Liver (tissue), 9 donors: Measurements from ENCODE around the gene HIF1AN. TPM values are rescaled to one million over a fixed set of nuclear protein-coding genes. Genes with fewer than 3 reads are reported as not detected.

Experiments
- DNase-seq: peaks from one replicate; pipeline ENCODE4 v3.0.0-alpha.2; 2017; ENCODE audit warnings: low spot score
- H3K27ac ChIP-seq, 2 donors: one replicate each; pipeline ENCODE4 v1.7.0; 2013; ENCODE audit warnings: inconsistent platforms in 2 of 2, low read length in 2 of 2, control low read depth in 1 of 2, low read depth in 1 of 2, mild to moderate bottlenecking in 1 of 2
- H3K27me3 ChIP-seq, 4 donors: one replicate each; pipeline versions ENCODE4 v1.6.1 to v1.7.0; 2013; ENCODE audit warnings: low read length in 3 of 4, inconsistent platforms in 1 of 4, mild to moderate bottlenecking in 1 of 4, moderate library complexity in 1 of 4; ENCODE audit not compliant: control insufficient read depth in 4 of 4, insufficient read depth in 4 of 4
- H3K36me3 ChIP-seq, 4 donors: one replicate each; pipeline versions ENCODE4 v1.6.1 to v1.7.0; 2013; ENCODE audit warnings: low read length in 3 of 4, mild to moderate bottlenecking in 3 of 4, low read depth in 1 of 4, moderate library complexity in 1 of 4; ENCODE audit not compliant: control insufficient read depth in 4 of 4, insufficient read depth in 3 of 4
- H3K4me1 ChIP-seq, 4 donors: one replicate each; pipeline versions ENCODE4 v1.6.1 to v1.7.0; 2013; ENCODE audit warnings: low read length in 3 of 4, mild to moderate bottlenecking in 3 of 4, moderate library complexity in 1 of 4; ENCODE audit not compliant: control insufficient read depth in 4 of 4, insufficient read depth in 4 of 4
- H3K4me3 ChIP-seq, 3 donors: one replicate each; pipeline versions ENCODE4 v1.6.1 to v1.7.0; 2013; ENCODE audit warnings: low read length in 3 of 3, control low read depth in 1 of 3, low read depth in 1 of 3, mild to moderate bottlenecking in 1 of 3
- H3K9ac ChIP-seq, 2 donors: one replicate each; pipeline ENCODE4 v1.7.0; 2013; ENCODE audit warnings: low read length in 2 of 2, mild to moderate bottlenecking in 2 of 2, moderate library complexity in 2 of 2, control low read depth in 1 of 2, low read depth in 1 of 2
- H3K9me3 ChIP-seq, 4 donors: one replicate each; pipeline versions ENCODE4 v1.6.1 to v1.7.0; 2013; ENCODE audit warnings: low read length in 3 of 4; ENCODE audit not compliant: control insufficient read depth in 4 of 4
- CTCF ChIP-seq: fragments of 150-350 bp; IDR thresholded peaks from 2 replicates; pipeline ENCODE4 v1.5.1; 2017; ENCODE audit warnings: improper control_type of control experiment, low read depth, low read length; ENCODE audit not compliant: missing input control
- EGR1 ChIP-seq, 2 donors: IDR thresholded peaks; 2 replicates each; pipeline ENCODE4 v1.6.1; 2016 to 2018; ENCODE audit warnings: antibody characterized with exemption in 2 of 2, low read depth in 2 of 2
- FOXA1 ChIP-seq: IDR thresholded peaks from 2 replicates; pipeline ENCODE4 v1.6.1; 2016; ENCODE audit warnings: antibody characterized with exemption
- FOXA2 ChIP-seq: IDR thresholded peaks from 2 replicates; pipeline ENCODE4 v1.6.1; 2016; ENCODE audit warnings: antibody characterized with exemption
- GABPA ChIP-seq, 2 donors: IDR thresholded peaks in 1 of 2; conservative IDR thresholded peaks in 1 of 2; 2 replicates each; pipeline ENCODE4 v1.6.1; 2016; ENCODE audit warnings: antibody characterized with exemption in 2 of 2, mild to moderate bottlenecking in 1 of 2, moderate library complexity in 1 of 2
- HNF4A ChIP-seq, 2 donors: conservative IDR thresholded peaks; 2 replicates each; pipeline ENCODE4 v1.6.1; 2016; ENCODE audit warnings: antibody characterized with exemption in 2 of 2, mild to moderate bottlenecking in 2 of 2
- JUND ChIP-seq, 2 donors: IDR thresholded peaks; 2 replicates each; pipeline ENCODE4 v1.6.1; 2016; ENCODE audit warnings: antibody characterized with exemption in 2 of 2
- MAX ChIP-seq: IDR thresholded peaks from 2 replicates; pipeline ENCODE4 v1.6.1; 2016; ENCODE audit warnings: antibody characterized with exemption
- NR2F2 ChIP-seq: IDR thresholded peaks from 2 replicates; pipeline ENCODE4 v1.6.1; 2016; ENCODE audit warnings: antibody characterized with exemption
- REST ChIP-seq: IDR thresholded peaks from 2 replicates; pipeline ENCODE4 v1.6.1; 2016; ENCODE audit warnings: antibody characterized with exemption, mild to moderate bottlenecking
- RXRA ChIP-seq, 2 donors: IDR thresholded peaks; 2 replicates each; pipeline ENCODE4 v1.6.1; 2017 to 2018; ENCODE audit warnings: antibody characterized with exemption in 2 of 2, mild to moderate bottlenecking in 1 of 2
- SP1 ChIP-seq: IDR thresholded peaks from 2 replicates; pipeline ENCODE4 v1.6.1; 2018; ENCODE audit warnings: antibody characterized with exemption, mild to moderate bottlenecking
- TAF1 ChIP-seq: conservative IDR thresholded peaks from 2 replicates; pipeline ENCODE4 v1.6.1; 2016; ENCODE audit warnings: antibody characterized with exemption, mild to moderate bottlenecking
- YY1 ChIP-seq: IDR thresholded peaks from 2 replicates; pipeline ENCODE4 v1.6.1; 2016; ENCODE audit warnings: antibody characterized with exemption, mild to moderate bottlenecking
- ZBTB33 ChIP-seq: IDR thresholded peaks from 2 replicates; pipeline ENCODE4 v1.6.1; 2016; ENCODE audit warnings: antibody characterized with exemption
- WGBS: extraction: QIAGEN DNeasy Blood & Tissue Kit; methylation state at CpG from one replicate; pipeline ENCODE4 v1.1.7; 2013; 5-methylcytosine and 5-hydroxymethylcytosine counted together
- polyA plus RNA-seq, 2 donors: library from polyadenylated mRNA; stranded (reverse) in 1 of 2; unstranded in 1 of 2; fragments of 200-250 nt in 1 of 2; fragments of >200 nt in 1 of 2; fragmentation: Nextera tagmentation in 1 of 2; extraction: Ambion mirVana in 1 of 2; gene quantifications; one replicate each; pipeline versions ENCODE4 v1.2.1 to v1.2.3, GENCODE V29; 2013 to 2015
- total RNA-seq, 2 donors: library from RNA; depleted of rRNA; stranded (reverse); fragments of >200 nt; gene quantifications; one replicate each; pipeline ENCODE4 v1.2.3, GENCODE V29; 2014
- donor health status: healthy.
- donor health status: healthy.
- donor health status: healthy.
- donor health status: healthy.
- donor health status: healthy.

Gene HIF1AN
- total and polyA plus RNA-seq, 4 donors: 4.6 to 10.7 (median 7.5) TPM

- no peak for DNase-seq
- H3K4me3 ChIP-seq: no peak overlapping the region
- no peak overlapping the region for H3K9ac ChIP-seq
- WGBS: 97% methylated on average over 5 of the region's 5 CpGs
- peaks cover 3 to 22% (median 9%) of the 10 kb centered on the region in 4 donors for H3K36me3 ChIP-seq
- TF ChIP-seq JUND (IDR thresholded peaks at IDR 0.05) (no peak), CTCF (no peak), EGR1 (IDR thresholded peaks at IDR 0.05; ENCODE audit: low read depth in 2 of 2) (no peak), GABPA (IDR thresholded peaks at IDR 0.05 in 1 of 2, conservative IDR thresholded peaks at IDR 0.05 in 1 of 2) (no peak), YY1 (no peak), HNF4A (conservative IDR thresholded peaks at IDR 0.05) (no peak), FOXA2 (no peak), RXRA (IDR thresholded peaks at IDR 0.05) (no peak), ZBTB33 (no peak), TAF1 (no peak), MAX (no peak), FOXA1 (no peak)
- H3K4me1 ChIP-seq: no peaks in the 10 kb centered on the region
- no peaks in the 10 kb centered on the region for H3K27me3 ChIP-seq
- no peaks in the 10 kb centered on the region for H3K9me3 ChIP-seq
- H3K27ac ChIP-seq: no peak overlapping the region
Observed at GRCh38 chr10:100507357-100507732, 28.4 kb upstream of the HIF1AN start.

GRCh38 chr10:100508266-100508665 is 27.5 kb upstream of the HIF1AN start:
- TF ChIP-seq CTCF: no peak
- TF ChIP-seq YY1: no peak
- TF ChIP-seq SP1: no peak
- TF ChIP-seq NR2F2: no peak
- no peak for TF ChIP-seq FOXA1
- TF ChIP-seq GABPA (IDR thresholded peaks at IDR 0.05 in 1 of 2, conservative IDR thresholded peaks at IDR 0.05 in 1 of 2): no peak
- TF ChIP-seq TAF1: no peak
- no peak for TF ChIP-seq REST
- no peak for TF ChIP-seq FOXA2
- Histone ChIP-seq H3K27ac (no peak overlapping the region), H3K27me3 (no peaks in the 10 kb centered on the region), H3K4me3 (no peak overlapping the region), H3K9me3 (no peaks in the 10 kb centered on the region), H3K4me1 (no peaks in the 10 kb centered on the region), H3K36me3 (peaks cover 3 to 22% (median 8%) of the 10 kb centered on the region in 4 donors), H3K9ac (no peak overlapping the region)
- DNase-seq: no peak
- 80% methylated on average over 1 of the region's 1 CpG for WGBS
